ENCODE data around the gene DEPDC1. TPM values are rescaled to one million over a fixed set of nuclear protein-coding genes. Genes with fewer than 3 reads are reported as not detected.

Gene DEPDC1
- total and polyA plus RNA-seq, 4 donors = 0.52 to 18.3 (median 0.58) TPM; not detected in 1

- TF ChIP-seq ZBTB33 (IDR thresholded peaks at IDR 0.05) (no peak), NR2F2 (IDR thresholded peaks at IDR 0.05) (no peak), RXRA (IDR thresholded peaks at IDR 0.05) (no peak)
These were observed 43.7 kb downstream of the DEPDC1 start (continued) for GRCh38 chr1:68453060-68453670.

GRCh38 chr1:68449901-68450300 lies 47.0 kb downstream of the DEPDC1 start, which contains the start of gene RPE65:
TSS of gene RPE65 (minus strand) at chr1:68449954. CDS start at chr1:68449905, 49 bp downstream.
- 69% methylated on average over 1 of the region's 1 CpG for WGBS

GRCh38 chr1:68448365-68448764 lies 48.5 kb downstream of the DEPDC1 start:
- H3K9me3 ChIP-seq (ENCODE audit: control insufficient read depth in 4 of 4, low read length in 3 of 4) = no peaks in the 10 kb centered on the region
- no peaks in the 10 kb centered on the region for H3K4me1 ChIP-seq (ENCODE audit: control insufficient read depth in 4 of 4, insufficient read depth in 4 of 4, low read length in 3 of 4)
- 68% methylated on average over 7 of the region's 7 CpGs for WGBS
- TF ChIP-seq YY1 (IDR thresholded peaks at IDR 0.05) = no peak
- no peak for TF ChIP-seq RXRA (IDR thresholded peaks at IDR 0.05)
- no peak for TF ChIP-seq RAD21 (IDR thresholded peaks at IDR 0.05)
- TF ChIP-seq REST (IDR thresholded peaks at IDR 0.05) = no peak
- TF ChIP-seq GABPA (IDR thresholded peaks at IDR 0.05 in 1 of 2, conservative IDR thresholded peaks at IDR 0.05 in 1 of 2) = no peak
- no peak for TF ChIP-seq JUND (IDR thresholded peaks at IDR 0.05)
- no peak for TF ChIP-seq ZBTB33 (IDR thresholded peaks at IDR 0.05)
- no peak for TF ChIP-seq MAX (IDR thresholded peaks at IDR 0.05)
- no peak for TF ChIP-seq FOXA2 (IDR thresholded peaks at IDR 0.05)
- no peak for TF ChIP-seq HNF4A (conservative IDR thresholded peaks at IDR 0.05)
- TF ChIP-seq NR2F2 (IDR thresholded peaks at IDR 0.05) = no peak
- TF ChIP-seq CTCF (IDR thresholded peaks at IDR 0.05; ENCODE audit: low read depth, low read length, missing input control) = no peak
- TF ChIP-seq SP1 (IDR thresholded peaks at IDR 0.05) = no peak
- no peak for TF ChIP-seq ATF3 (IDR thresholded peaks at IDR 0.05)
- TF ChIP-seq HNF4G (IDR thresholded peaks at IDR 0.05) = no peak
- TF ChIP-seq TAF1 (conservative IDR thresholded peaks at IDR 0.05) = no peak
- TF ChIP-seq EGR1 (IDR thresholded peaks at IDR 0.05; ENCODE audit: low read depth in 2 of 2) = no peak
- DNase-seq (ENCODE audit: low spot score) = no peak
- H3K27ac ChIP-seq (ENCODE audit: low read depth in 1 of 2, low read length in 2 of 2) = no peak overlapping the region
- H3K36me3 ChIP-seq (ENCODE audit: control insufficient read depth in 4 of 4, insufficient read depth in 3 of 4, low read depth in 1 of 4, low read length in 3 of 4) = no peaks in the 10 kb centered on the region
- H3K9ac ChIP-seq (ENCODE audit: low read depth in 1 of 2, low read length in 2 of 2) = no peak overlapping the region
- peaks cover 0 to 3% (median under 1%) of the 10 kb centered on the region in 4 donors for H3K27me3 ChIP-seq (ENCODE audit: control insufficient read depth in 4 of 4, insufficient read depth in 4 of 4, low read length in 3 of 4)
- H3K4me3 ChIP-seq (ENCODE audit: low read depth in 1 of 3, low read length in 3 of 3) = no peak overlapping the region

More at GRCh38 chr1:68449901-68450300, 47.0 kb downstream of the DEPDC1 start, which contains the start of gene RPE65:
- peaks cover 0 to 3% (median under 1%) of the 10 kb centered on the region in 4 donors for H3K27me3 ChIP-seq (ENCODE audit: control insufficient read depth in 4 of 4, insufficient read depth in 4 of 4, low read length in 3 of 4)
- no peaks in the 10 kb centered on the region for H3K9me3 ChIP-seq (ENCODE audit: control insufficient read depth in 4 of 4, low read length in 3 of 4)
- no peak within 1 kb of the TSS for H3K27ac ChIP-seq (ENCODE audit: low read depth in 1 of 2, low read length in 2 of 2)
- H3K36me3 ChIP-seq (ENCODE audit: control insufficient read depth in 4 of 4, insufficient read depth in 3 of 4, low read depth in 1 of 4, low read length in 3 of 4) = no peaks in the 10 kb centered on the region
- H3K9ac ChIP-seq (ENCODE audit: low read depth in 1 of 2, low read length in 2 of 2) = no peak within 1 kb of the TSS
- no peak within 1 kb of the TSS for H3K4me3 ChIP-seq (ENCODE audit: low read depth in 1 of 3, low read length in 3 of 3)
- TF ChIP-seq NR2F2 (IDR thresholded peaks at IDR 0.05) (no peak), EGR1 (IDR thresholded peaks at IDR 0.05; ENCODE audit: low read depth in 2 of 2) (no peak), TAF1 (conservative IDR thresholded peaks at IDR 0.05) (no peak)
- H3K4me1 ChIP-seq (ENCODE audit: control insufficient read depth in 4 of 4, insufficient read depth in 4 of 4, low read length in 3 of 4) = no peaks in the 10 kb centered on the region
- DNase-seq (ENCODE audit: low spot score) = no peak

Measured in liver (tissue), 9 donors.